ENCODE data around the gene PGAM5.

PGAM5 gene

DNA sequence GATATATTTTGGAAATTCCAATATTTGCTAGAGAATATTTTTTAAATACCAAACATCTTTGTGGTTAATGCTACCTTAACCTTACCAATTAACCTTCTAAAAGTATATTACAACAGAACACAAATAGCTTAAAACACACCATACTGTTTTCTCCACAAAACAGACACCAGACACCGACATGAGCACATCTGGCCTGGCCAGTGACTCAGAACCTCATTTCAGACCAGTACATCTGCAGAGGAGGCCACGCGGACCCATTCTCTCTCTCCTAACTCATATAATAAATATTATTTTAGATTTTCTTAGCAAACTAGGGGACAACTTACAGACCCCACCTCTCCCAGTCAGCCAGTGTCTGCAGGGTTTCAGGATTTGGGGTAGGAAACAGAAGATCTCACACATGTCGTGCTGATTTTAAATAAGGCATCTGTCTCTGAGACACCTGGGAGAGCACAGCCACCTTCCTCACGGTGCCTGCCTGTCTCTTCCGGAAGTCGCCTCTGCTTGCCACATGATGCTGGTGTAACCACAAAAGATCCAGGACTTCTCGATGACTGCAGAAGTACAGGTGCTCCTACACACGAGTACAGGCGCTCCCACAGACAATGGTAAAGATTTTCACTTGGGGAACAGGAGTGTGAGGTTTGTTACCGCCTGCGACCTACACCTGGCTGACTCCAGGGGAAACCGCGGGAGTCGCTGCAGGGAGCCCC is 60.6 kb downstream of the PGAM5 start:
- ATAC-seq (peak; percentile 77), DNase-seq (peak; percentile 25 to 46)
- peak overlapping the region; percentile 63 to 74 for H3K4me3 Mint-ChIP-seq
- no peaks in the 10 kb centered on the region for H3K27me3 Mint-ChIP-seq
- peaks cover 84% of the 10 kb centered on the region for H3K4me1 Mint-ChIP-seq
- peak overlapping the region; percentile 62 to 74 for H3K27ac Mint-ChIP-seq
- H3K9me3 Mint-ChIP-seq: no peaks in the 10 kb centered on the region

Data from stimulated activated naive CD8-positive, alpha-beta T cell treated with anti-CD3 and anti-CD28 coated beads, Interleukin-15, amount 100 ng/mL, for 72 hours (primary cell).